HEK293 (cell line): ENCODE results near the gene RASA2.

Source experiments
- CTCF ChIP-seq: fragments of 450-650 bp; formaldehyde crosslinking; IDR thresholded peaks from 2 replicates; pipeline ENCODE4 v1.5.1; 2016; ENCODE audit warnings: missing biosample characterization, missing genetic modification characterization
- ZBTB11 ChIP-seq: fragments of 450-650 bp; formaldehyde crosslinking; conservative IDR thresholded peaks from 2 replicates; pipeline ENCODE4 v1.5.1; 2016; ENCODE audit warnings: low read depth, missing biosample characterization, missing genetic modification characterization
- ZNF621 ChIP-seq: fragments of 450-650 bp; formaldehyde crosslinking; IDR thresholded peaks from 2 replicates; pipeline ENCODE4 v1.5.1; 2017; ENCODE audit warnings: missing biosample characterization, missing genetic modification characterization

DNA sequence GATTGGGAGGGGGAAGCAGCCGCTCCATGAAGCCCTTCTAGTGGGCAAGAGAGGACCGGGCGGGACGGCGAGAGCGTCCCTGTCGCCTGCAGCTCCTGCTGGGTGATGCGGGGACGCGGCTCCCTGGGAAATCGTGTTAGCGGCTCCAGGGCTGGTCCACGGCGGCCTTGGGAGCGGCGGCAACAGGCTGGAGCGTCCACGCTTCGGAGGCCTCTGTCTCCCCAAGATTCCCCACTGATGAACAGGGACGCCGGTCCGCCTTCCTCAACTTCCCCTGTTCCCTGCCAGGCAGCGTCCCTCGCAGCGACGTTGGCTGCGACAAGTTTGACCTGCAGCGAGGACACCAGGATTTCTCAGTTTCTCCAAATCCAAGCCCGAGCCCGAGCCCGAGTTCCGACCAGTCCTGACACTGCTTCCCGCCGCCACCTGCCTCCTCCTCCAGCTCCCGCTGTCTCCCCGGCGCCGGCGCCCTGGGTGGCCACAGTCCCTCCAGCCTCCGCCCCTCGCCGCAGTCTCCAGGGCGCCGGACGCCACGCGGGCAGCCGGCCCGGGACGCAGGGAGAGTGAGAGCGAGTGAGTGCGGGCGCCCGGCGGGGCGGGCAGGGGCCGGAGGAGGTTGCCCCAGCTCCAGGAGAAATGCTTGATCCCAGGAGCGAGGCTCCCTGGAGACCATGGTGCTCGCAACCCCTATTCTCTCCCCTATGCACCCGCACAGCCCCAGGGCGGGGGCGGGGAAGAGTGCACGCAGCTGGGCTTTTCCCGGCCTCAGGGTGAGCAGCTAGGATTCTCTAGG, 173.2 kb downstream of the RASA2 start:
- no peak for TF ChIP-seq ZBTB11 (tag by site-specific recombination)
- no peak for TF ChIP-seq ZNF621 (tag by site-specific recombination)
- no peak for TF ChIP-seq CTCF (tag by site-specific recombination)
